ENCODE data around the gene DSP. TPM values are rescaled to one million over a fixed set of nuclear protein-coding genes. Genes with fewer than 3 reads are reported as not detected.

DSP gene
- polyA plus RNA-seq, 1 donor (not counting 4 experiments of a cell fraction or from before 2014, with no cell fraction given) = 255 TPM

GRCh38 chr6:7546020-7546369 lies 4.5 kb downstream of the DSP start:
- H2AFZ ChIP-seq (ENCODE audit: control insufficient read depth, low read length) = no peak overlapping the region
- peak overlapping the region; percentile 98 for H3K9ac ChIP-seq (ENCODE audit: control insufficient read depth, extremely low read depth, insufficient read depth, low read length)
- peak overlapping the region; percentile 97 for H3K27ac ChIP-seq (ENCODE audit: control insufficient read depth, insufficient read depth, low read length)
- TF ChIP-seq EZH2 (IDR thresholded peaks at IDR 0.05; ENCODE audit: low read length) (no peak), CTCF (optimal IDR thresholded peaks at IDR 0.05 in 1 of 3, IDR thresholded peaks at IDR 0.05 in 1 of 3, conservative IDR thresholded peaks at IDR 0.05 in 1 of 3; ENCODE audit: extremely low read depth in 1 of 3, insufficient read depth in 2 of 3, low read length in 3 of 3) (no peak)
- no peaks in the 10 kb centered on the region for H3K9me3 ChIP-seq (ENCODE audit: control insufficient read depth, low read depth, low read length)
- peaks cover 85% of the 10 kb centered on the region for H3K79me2 ChIP-seq (ENCODE audit: control insufficient read depth, insufficient read depth, low read length)
- H3K9me1 ChIP-seq (ENCODE audit: control insufficient read depth, extremely low read depth, insufficient read depth, low read length) = no peaks in the 10 kb centered on the region
- H3K4me1 ChIP-seq (ENCODE audit: control insufficient read depth, extremely low read depth, insufficient read depth, low read length) = peaks cover 53% of the 10 kb centered on the region
- DNase-seq (ENCODE audit: low read depth, low spot score) (no peak), FAIRE-seq (peak; percentile 74)
- H3K4me2 ChIP-seq (ENCODE audit: control insufficient read depth, extremely low read depth, insufficient read depth, low read depth, low read length) = peak overlapping the region; percentile 95
- H4K20me1 ChIP-seq (ENCODE audit: control insufficient read depth, extremely low read depth, insufficient read depth, low read length) = peaks cover 26% of the 10 kb centered on the region
- H3K4me3 ChIP-seq (ENCODE audit: control insufficient read depth in 2 of 3, extremely low read depth in 1 of 3, insufficient read depth in 2 of 3, low read depth in 1 of 3, low read length in 3 of 3) = peak overlapping the region; percentile 66 to 98 (median 97)
- peaks cover 1 to 26% of the 10 kb centered on the region in 2 experiments for H3K36me3 ChIP-seq (ENCODE audit: control insufficient read depth in 2 of 2, extremely low read depth in 1 of 2, insufficient read depth in 2 of 2, low read length in 2 of 2)
- dilution Hi-C loops (cut with MboI; ENCODE audit: extremely low pct_ligation_motif_present, low sequenced_read_pairs) = no loop called here
- H3K27me3 ChIP-seq (ENCODE audit: control insufficient read depth, extremely low read depth, insufficient read depth, low read length) = no peaks in the 10 kb centered on the region

GRCh38 chr6:7546383-7546782 lies 4.9 kb downstream of the DSP start:
- Histone ChIP-seq H3K4me2 (ENCODE audit: control insufficient read depth, extremely low read depth, insufficient read depth, low read depth, low read length) (peak overlapping the region; percentile 95), H3K4me3 (ENCODE audit: control insufficient read depth in 2 of 3, extremely low read depth in 1 of 3, insufficient read depth in 2 of 3, low read depth in 1 of 3, low read length in 3 of 3) (peak overlapping the region; percentile 66 to 98 (median 97)), H3K4me1 (ENCODE audit: control insufficient read depth, extremely low read depth, insufficient read depth, low read length) (peaks cover 57% of the 10 kb centered on the region), H3K9me3 (ENCODE audit: control insufficient read depth, low read depth, low read length) (no peaks in the 10 kb centered on the region), H4K20me1 (ENCODE audit: control insufficient read depth, extremely low read depth, insufficient read depth, low read length) (peaks cover 26% of the 10 kb centered on the region), H3K79me2 (ENCODE audit: control insufficient read depth, insufficient read depth, low read length) (peaks cover 89% of the 10 kb centered on the region), H3K9ac (ENCODE audit: control insufficient read depth, extremely low read depth, insufficient read depth, low read length) (peak overlapping the region; percentile 98), H3K9me1 (ENCODE audit: control insufficient read depth, extremely low read depth, insufficient read depth, low read length) (no peaks in the 10 kb centered on the region), H3K27me3 (ENCODE audit: control insufficient read depth, extremely low read depth, insufficient read depth, low read length) (no peaks in the 10 kb centered on the region), H3K36me3 (ENCODE audit: control insufficient read depth in 2 of 2, extremely low read depth in 1 of 2, insufficient read depth in 2 of 2, low read length in 2 of 2) (peaks cover 1 to 26% of the 10 kb centered on the region in 2 experiments), H3K27ac (ENCODE audit: control insufficient read depth, insufficient read depth, low read length) (peak overlapping the region; percentile 97), H2AFZ (ENCODE audit: control insufficient read depth, low read length) (no peak overlapping the region)
- TF ChIP-seq EZH2 (IDR thresholded peaks at IDR 0.05; ENCODE audit: low read length) = no peak
- no peak for TF ChIP-seq CTCF (optimal IDR thresholded peaks at IDR 0.05 in 1 of 3, IDR thresholded peaks at IDR 0.05 in 1 of 3, conservative IDR thresholded peaks at IDR 0.05 in 1 of 3; ENCODE audit: extremely low read depth in 1 of 3, insufficient read depth in 2 of 3, low read length in 3 of 3)
- no peak for DNase-seq (ENCODE audit: low read depth, low spot score)
- dilution Hi-C loops (cut with MboI; ENCODE audit: extremely low pct_ligation_motif_present, low sequenced_read_pairs) = no loop called here
- FAIRE-seq = no peak

All from keratinocyte (primary cell).